Esophagus squamous epithelium (tissue), 4 donors: Measurements from ENCODE around the gene GFRA1.

Source experiments
- POLR2A ChIP-seq, 4 donors: fragments of 450-650 bp; IDR thresholded peaks; one replicate each; pipeline ENCODE4 v1.6.1; 2017; ENCODE audit warnings: antibody characterized with exemption in 4 of 4, mild to moderate bottlenecking in 4 of 4, moderate library complexity in 3 of 4
- TF ChIP-seq, protein P1 (sequence below), 6 experiments: fragments of 450-650 bp in 4 of 6; fragments of 200-600 bp in 2 of 6; sonication (generic) in 2 of 6; IDR thresholded peaks; one replicate each; pipeline ENCODE4 v1.5.1; 2016 to 2019; ENCODE audit warnings: antibody characterized with exemption in 6 of 6, mild to moderate bottlenecking in 4 of 6, moderate library complexity in 4 of 6

GRCh38 chr10:116029826-116030225 is 243.2 kb downstream of the GFRA1 start:
- TF ChIP-seq POLR2A (IDR thresholded peaks at IDR 0.05), result no peak
- TF ChIP-seq, protein P1, sequence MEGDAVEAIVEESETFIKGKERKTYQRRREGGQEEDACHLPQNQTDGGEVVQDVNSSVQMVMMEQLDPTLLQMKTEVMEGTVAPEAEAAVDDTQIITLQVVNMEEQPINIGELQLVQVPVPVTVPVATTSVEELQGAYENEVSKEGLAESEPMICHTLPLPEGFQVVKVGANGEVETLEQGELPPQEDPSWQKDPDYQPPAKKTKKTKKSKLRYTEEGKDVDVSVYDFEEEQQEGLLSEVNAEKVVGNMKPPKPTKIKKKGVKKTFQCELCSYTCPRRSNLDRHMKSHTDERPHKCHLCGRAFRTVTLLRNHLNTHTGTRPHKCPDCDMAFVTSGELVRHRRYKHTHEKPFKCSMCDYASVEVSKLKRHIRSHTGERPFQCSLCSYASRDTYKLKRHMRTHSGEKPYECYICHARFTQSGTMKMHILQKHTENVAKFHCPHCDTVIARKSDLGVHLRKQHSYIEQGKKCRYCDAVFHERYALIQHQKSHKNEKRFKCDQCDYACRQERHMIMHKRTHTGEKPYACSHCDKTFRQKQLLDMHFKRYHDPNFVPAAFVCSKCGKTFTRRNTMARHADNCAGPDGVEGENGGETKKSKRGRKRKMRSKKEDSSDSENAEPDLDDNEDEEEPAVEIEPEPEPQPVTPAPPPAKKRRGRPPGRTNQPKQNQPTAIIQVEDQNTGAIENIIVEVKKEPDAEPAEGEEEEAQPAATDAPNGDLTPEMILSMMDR (IDR thresholded peaks at IDR 0.05), result no peak
